Panc1 (cell line): ENCODE results near the gene LPIN2. TPM values are rescaled to one million over a fixed set of nuclear protein-coding genes. Genes with fewer than 3 reads are reported as not detected.

Experiments used
- ATAC-seq: fragments of 200-7000 bp; cut with Tn5 transposase; 2 replicates; pipeline ENCODE4 v1.9.1; 2020; ENCODE audit warnings: mild to moderate bottlenecking, moderate library complexity
- BruUV-seq: library from RNA; stranded (reverse); fragments of 400-500 nt; replicated peaks from 2 replicates; lab custom pipeline; 2021; lab: Mats Ljungman, UMichigan
- CTCF ChIA-PET: fragments of 300-600 bp; sonication (Branson Sonifier 250); formaldehyde crosslinking; loops from one replicate; lab custom pipeline; 2022; ENCODE audit warnings: antibody characterized with exemption; lab: Charles Lee
- POLR2A ChIA-PET: fragments of 300-600 bp; sonication (Branson Sonifier 250); formaldehyde crosslinking; loops from one replicate; lab custom pipeline; 2022; ENCODE audit warnings: antibody characterized with exemption; lab: Charles Lee
- DNase-seq: peaks from one replicate; pipeline ENCODE4 v3.0.0-alpha.2; 2010; ENCODE audit warnings: low read depth, low spot score
- H3K27ac ChIP-seq: 2 replicates; pipeline ENCODE4 v1.5.1; 2011; ENCODE audit warnings: mild to moderate bottlenecking, low read length, inconsistent platforms
- H3K27me3 ChIP-seq: fragments of 200-500 bp; sonication (Bioruptor generic); 2 replicates; pipeline ENCODE4 v1.6.0; 2014; ENCODE audit warnings: low read length, inconsistent platforms; ENCODE audit not compliant: control insufficient read depth, insufficient read depth
- H3K36me3 ChIP-seq: fragments of 200-500 bp; sonication (Bioruptor generic); 2 replicates; pipeline ENCODE4 v1.5.1; 2014; ENCODE audit warnings: inconsistent platforms, mild to moderate bottlenecking, low read length, moderate library complexity; ENCODE audit not compliant: control insufficient read depth, insufficient read depth
- H3K4me1 ChIP-seq: 2 replicates; pipeline ENCODE4 v1.5.1; 2011; ENCODE audit warnings: inconsistent platforms, mild to moderate bottlenecking, low read length, moderate library complexity; ENCODE audit not compliant: control insufficient read depth, insufficient read depth
- H3K4me3 ChIP-seq, 2 experiments: 2 replicates each; pipeline ENCODE4 v1.5.1; 2011 to 2012; ENCODE audit warnings: low read depth in 2 of 2, low read length in 2 of 2, mild to moderate bottlenecking in 2 of 2, inconsistent platforms in 1 of 2, moderate library complexity in 1 of 2
- H3K9me3 ChIP-seq: fragments of 200-500 bp; sonication (Bioruptor generic); 2 replicates; pipeline ENCODE4 v1.5.1; 2014; ENCODE audit warnings: low read depth, mild to moderate bottlenecking, inconsistent platforms, low read length, moderate library complexity; ENCODE audit not compliant: control insufficient read depth, insufficient read depth
- CTCF ChIP-seq: fragments of 450-650 bp; IDR thresholded peaks from 2 replicates; pipeline ENCODE4 v1.5.1; 2017; ENCODE audit warnings: mild to moderate bottlenecking
- POLR2AphosphoS5 ChIP-seq: IDR thresholded peaks from 2 replicates; pipeline ENCODE4 v1.6.1; 2012; ENCODE audit warnings: mild to moderate bottlenecking, low read depth, low read length, moderate library complexity
- REST ChIP-seq, 2 experiments: IDR thresholded peaks; 2 replicates each; pipeline ENCODE4 v1.6.1; 2011 to 2012; ENCODE audit warnings: low read depth in 2 of 2, control low read depth in 1 of 2, low read length in 1 of 2, mild to moderate bottlenecking in 1 of 2, moderate library complexity in 1 of 2; ENCODE audit not compliant: insufficient read depth in 1 of 2
- SIN3A ChIP-seq: IDR thresholded peaks from 2 replicates; pipeline ENCODE4 v1.6.1; 2012; ENCODE audit warnings: low read depth, mild to moderate bottlenecking, low read length, moderate library complexity, borderline replicate concordance; ENCODE audit not compliant: insufficient read depth
- TCF7L2 ChIP-seq: IDR thresholded peaks from 2 replicates; pipeline ENCODE4 v1.6.1; 2011; ENCODE audit warnings: mild to moderate bottlenecking, low read depth, low read length, inconsistent platforms
- in situ Hi-C: cut with HindIII; loops from 2 replicates; pipeline ENCODE4 v1.10.0; 2016; ENCODE audit warnings: low sequenced_read_pairs, low pct_unique_long_range_greater_than_20kb
- intact Hi-C: fragments of 100-400 bp; cut with micrococcal nuclease; formaldehyde crosslinking; loops from one replicate; pipeline ENCODE4 v1.10.0; 2022; ENCODE audit not compliant: unreplicated experiment
- total RNA-seq: library from RNA; stranded (reverse); gene quantifications from one replicate; pipeline ENCODE4 v1.2.1, GENCODE V29; 2021; ENCODE audit not compliant: unreplicated experiment

LPIN2 gene
- total RNA-seq, 1 experiment from 2014 or later: 38.3 TPM

GRCh38 chr18:3048820-3049349 lies 35.9 kb upstream of the LPIN2 start:
- Histone ChIP-seq H3K4me3 (no peak overlapping the region), H3K4me1 (no peaks in the 10 kb centered on the region; the same call in 1 of the 2 replicates), H3K9me3 (no peaks in the 10 kb centered on the region), H3K36me3 (no peaks in the 10 kb centered on the region), H3K27ac (no peak overlapping the region), H3K27me3 (no peaks in the 10 kb centered on the region)
- ChIA-PET POLR2A (no interaction called here), CTCF (no interaction called here)
- no peak for TF ChIP-seq REST (IDR thresholded peaks at IDR 0.05; ENCODE audit: insufficient read depth in 1 of 2, low read depth in 2 of 2, low read length in 1 of 2)
- TF ChIP-seq SIN3A: no peak
- no peak for TF ChIP-seq CTCF
- no peak for TF ChIP-seq POLR2AphosphoS5
- TF ChIP-seq TCF7L2: no peak
- intact Hi-C loops (loop anchor here (10.0 kb wide), 1 partner anchor 166 kb away; the partner anchor contains the start of gene MYOM1), in situ Hi-C loops (no loop called here)
- no TSS peak for BruUV-seq
- DNase-seq: no peak
- ATAC-seq: no peak

GRCh38 chr18:3048121-3048520 lies 35.2 kb upstream of the LPIN2 start:
- ChIA-PET POLR2A (no interaction called here), CTCF (no interaction called here)
- Histone ChIP-seq H3K36me3 (no peaks in the 10 kb centered on the region), H3K4me3 (no peak overlapping the region), H3K27me3 (no peaks in the 10 kb centered on the region), H3K27ac (no peak overlapping the region), H3K4me1 (no peaks in the 10 kb centered on the region; the same call in 1 of the 2 replicates), H3K9me3 (no peaks in the 10 kb centered on the region)
- intact Hi-C loops (loop anchor here (10.0 kb wide), 1 partner anchor 167 kb away; the partner anchor contains the start of gene MYOM1), in situ Hi-C loops (no loop called here)
- BruUV-seq: no TSS peak
- TF ChIP-seq POLR2AphosphoS5 (no peak), SIN3A (no peak), REST (IDR thresholded peaks at IDR 0.05; ENCODE audit: insufficient read depth in 1 of 2, low read depth in 2 of 2, low read length in 1 of 2) (no peak), TCF7L2 (no peak), CTCF (no peak)
- ATAC-seq (no peak), DNase-seq (no peak)
